ENCODE results near the gene GAS7. TPM values are rescaled to one million over a fixed set of nuclear protein-coding genes. Genes with fewer than 3 reads are reported as not detected.

The GAS7 gene
- total and polyA plus RNA-seq, 12 donors, result 19.8 to 111 (median 61.8) TPM

- no peak for DNase-seq
- peaks cover 0 to 22% (median 6%) of the 10 kb centered on the region in 11 donors for H3K9me3 ChIP-seq
- TF ChIP-seq CTCF (IDR thresholded peaks at IDR 0.05), result no peak
- intact Hi-C loops (cut with DNase I), result no loop called here
- 34 to 36% methylated on average over 3 of the region's 3 CpGs for WGBS, 2 donors
- ATAC-seq, result peak in 4 of 8 donors; percentile 9 to 65 (median 17)
- peaks cover 14 to 59% (median 45%) of the 10 kb centered on the region in 9 donors for H3K4me1 ChIP-seq
- no peaks in the 10 kb centered on the region for H3K27me3 ChIP-seq
- H3K36me3 ChIP-seq, result peaks cover 0 to 5% (median 0%) of the 10 kb centered on the region in 9 donors
- no peak overlapping the region for H3K4me3 ChIP-seq
- H3K27ac ChIP-seq, result peak overlapping the region in 8 of 10 donors; percentile 20 to 74 (median 63)
Measured at GRCh38 chr17:10087355-10087754, 111.1 kb downstream of the GAS7 start.

- Histone ChIP-seq H3K36me3 (peaks cover 0 to 5% (median 0%) of the 10 kb centered on the region in 9 donors), H3K4me1 (peaks cover 8 to 45% (median 30%) of the 10 kb centered on the region in 9 donors), H3K9me3 (peaks cover 0 to 17% (median 6%) of the 10 kb centered on the region in 11 donors), H3K27me3 (no peaks in the 10 kb centered on the region), H3K4me3 (no peak overlapping the region), H3K27ac (no peak overlapping the region)
- intact Hi-C loops (cut with DNase I), result no loop called here
- ATAC-seq, result no peak
- WGBS, 2 donors, result 99 to 100% methylated on average over 3 of the region's 3 CpGs
- TF ChIP-seq CTCF (IDR thresholded peaks at IDR 0.05), result no peak
- DNase-seq, result no peak
Measured at GRCh38 chr17:10083864-10084263, 114.5 kb downstream of the GAS7 start.

DNA sequence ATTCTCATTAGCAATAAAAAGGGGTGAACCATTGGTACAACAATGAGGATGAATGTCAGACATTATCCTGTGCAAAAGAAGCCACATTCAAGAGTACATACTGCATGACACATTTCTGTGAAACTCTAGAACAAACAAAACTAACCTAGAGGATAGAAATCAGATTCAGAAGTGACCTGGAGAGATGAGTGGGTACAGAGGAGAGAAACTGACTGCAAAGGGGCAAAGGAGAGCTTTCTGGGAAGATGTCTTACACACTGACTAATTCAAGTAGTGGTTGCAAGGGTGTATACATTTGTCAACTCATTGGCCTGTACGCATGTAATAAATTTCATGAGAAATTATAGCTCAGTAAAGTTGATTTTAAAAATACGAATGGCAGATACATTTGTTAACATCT is 115.6 kb downstream of the GAS7 start:
- Histone ChIP-seq H3K4me1 (peaks cover 4 to 35% (median 21%) of the 10 kb centered on the region in 9 donors), H3K27me3 (no peaks in the 10 kb centered on the region), H3K27ac (no peak overlapping the region), H3K4me3 (no peak overlapping the region), H3K9me3 (peaks cover 0 to 21% (median 6%) of the 10 kb centered on the region in 11 donors), H3K36me3 (peaks cover 0 to 5% (median 0%) of the 10 kb centered on the region in 9 donors)
- TF ChIP-seq CTCF (IDR thresholded peaks at IDR 0.05), result no peak
- WGBS, 2 donors, result 92 to 100% methylated on average over 2 of the region's 2 CpGs
- ATAC-seq (no peak), DNase-seq (no peak)
- intact Hi-C loops (cut with DNase I), result no loop called here

GRCh38 chr17:10081571-10082169 is 116.7 kb downstream of the GAS7 start:
- Histone ChIP-seq H3K9me3 (peaks cover 0 to 27% (median 9%) of the 10 kb centered on the region in 11 donors), H3K27me3 (no peaks in the 10 kb centered on the region), H3K27ac (no peak overlapping the region), H3K4me3 (no peak overlapping the region), H3K4me1 (peaks cover 2 to 23% (median 11%) of the 10 kb centered on the region in 9 donors), H3K36me3 (peaks cover 0 to 5% (median 0%) of the 10 kb centered on the region in 9 donors)
- TF ChIP-seq CTCF (IDR thresholded peaks at IDR 0.05), result no peak
- intact Hi-C loops (cut with DNase I), result no loop called here
- no peak for DNase-seq
- 71 to 72% methylated on average over 8 of the region's 8 CpGs for WGBS, 2 donors
- no peak for ATAC-seq

Data from heart right ventricle (tissue), 16 donors.